ENCODE measurements around the gene IRX5.

IRX5 gene

DNA sequence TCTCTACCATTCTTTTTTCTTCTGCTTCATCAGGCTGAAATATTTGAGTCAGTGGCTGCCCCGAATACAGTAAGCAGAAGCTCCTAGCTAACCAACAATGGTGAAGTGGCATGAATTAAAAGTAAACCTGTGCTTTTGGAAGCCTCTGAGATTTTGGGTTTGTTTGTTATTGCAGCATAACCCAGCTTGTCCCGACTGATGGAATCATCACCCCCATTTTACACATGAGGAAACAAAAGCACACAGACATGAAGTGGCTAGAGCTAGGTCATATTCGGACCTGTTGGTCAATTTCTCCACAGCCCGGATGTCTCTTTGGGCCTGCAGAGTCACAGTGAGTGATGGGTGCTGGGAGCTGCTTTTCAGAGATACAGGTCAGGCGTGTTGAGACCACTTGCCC, 39.4 kb downstream of the IRX5 start:
- no peak for DNase-seq (ENCODE audit: low read depth)
- TF ChIP-seq, protein P1, sequence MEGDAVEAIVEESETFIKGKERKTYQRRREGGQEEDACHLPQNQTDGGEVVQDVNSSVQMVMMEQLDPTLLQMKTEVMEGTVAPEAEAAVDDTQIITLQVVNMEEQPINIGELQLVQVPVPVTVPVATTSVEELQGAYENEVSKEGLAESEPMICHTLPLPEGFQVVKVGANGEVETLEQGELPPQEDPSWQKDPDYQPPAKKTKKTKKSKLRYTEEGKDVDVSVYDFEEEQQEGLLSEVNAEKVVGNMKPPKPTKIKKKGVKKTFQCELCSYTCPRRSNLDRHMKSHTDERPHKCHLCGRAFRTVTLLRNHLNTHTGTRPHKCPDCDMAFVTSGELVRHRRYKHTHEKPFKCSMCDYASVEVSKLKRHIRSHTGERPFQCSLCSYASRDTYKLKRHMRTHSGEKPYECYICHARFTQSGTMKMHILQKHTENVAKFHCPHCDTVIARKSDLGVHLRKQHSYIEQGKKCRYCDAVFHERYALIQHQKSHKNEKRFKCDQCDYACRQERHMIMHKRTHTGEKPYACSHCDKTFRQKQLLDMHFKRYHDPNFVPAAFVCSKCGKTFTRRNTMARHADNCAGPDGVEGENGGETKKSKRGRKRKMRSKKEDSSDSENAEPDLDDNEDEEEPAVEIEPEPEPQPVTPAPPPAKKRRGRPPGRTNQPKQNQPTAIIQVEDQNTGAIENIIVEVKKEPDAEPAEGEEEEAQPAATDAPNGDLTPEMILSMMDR (conservative IDR thresholded peaks at IDR 0.05; ENCODE audit: control insufficient read depth, insufficient read depth, low read depth, low read length), result no peak
- no peak overlapping the region for H3K4me3 ChIP-seq (ENCODE audit: control insufficient read depth, low read depth, low read length)

DNA sequence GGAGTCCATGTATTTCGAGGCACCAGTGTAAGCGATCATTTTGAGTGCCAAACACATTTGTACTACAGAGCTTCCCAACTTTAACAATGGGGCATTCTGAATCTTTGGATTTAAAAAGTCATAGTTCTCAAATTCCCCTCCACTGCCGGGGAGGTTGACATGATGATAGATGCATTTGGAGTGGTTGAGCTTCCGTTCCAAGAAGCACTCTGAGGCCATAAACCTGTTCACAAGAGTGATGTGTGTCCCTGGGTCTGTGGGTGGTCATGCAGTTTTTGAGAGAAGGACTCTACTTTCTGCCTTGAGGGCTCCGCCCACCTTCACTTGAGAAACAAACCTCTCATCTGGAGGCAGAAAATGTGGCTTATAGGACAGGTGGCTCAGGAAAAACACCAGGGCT, 43.7 kb downstream of the IRX5 start:
- H3K4me3 ChIP-seq (ENCODE audit: control insufficient read depth, low read depth, low read length), result no peak overlapping the region
- TF ChIP-seq, protein P1 (conservative IDR thresholded peaks at IDR 0.05; ENCODE audit: control insufficient read depth, insufficient read depth, low read depth, low read length), result no peak
- DNase-seq (ENCODE audit: low read depth), result no peak

DNA sequence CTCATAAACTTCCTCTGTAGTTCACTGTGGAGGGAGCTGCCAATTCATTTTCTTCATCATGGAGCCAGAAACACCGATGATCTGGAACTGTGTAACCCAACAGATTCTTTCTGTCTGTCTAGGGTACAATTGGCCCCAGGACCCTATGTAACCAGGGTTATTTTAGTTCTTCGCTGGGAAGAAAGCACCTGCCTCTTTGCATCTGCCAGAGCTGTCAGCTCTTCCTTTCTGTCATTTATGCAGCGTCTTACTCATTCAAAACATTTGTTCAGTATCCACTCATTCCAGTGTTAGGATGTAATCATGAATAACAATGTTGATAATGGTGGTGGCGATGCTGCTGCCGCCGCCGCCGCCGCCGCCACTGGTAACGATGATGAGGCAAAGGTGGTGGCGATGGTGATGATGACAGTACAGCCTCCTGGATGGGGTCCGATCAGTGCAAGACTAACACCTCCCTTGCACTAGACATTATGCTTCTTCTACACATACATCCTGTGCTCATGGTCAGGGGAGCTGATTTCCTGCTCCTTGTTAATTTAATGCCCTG, 46.1 kb downstream of the IRX5 start:
- TF ChIP-seq, protein P1 (conservative IDR thresholded peaks at IDR 0.05; ENCODE audit: control insufficient read depth, insufficient read depth, low read depth, low read length), result no peak
- DNase-seq (ENCODE audit: low read depth), result no peak
- no peak overlapping the region for H3K4me3 ChIP-seq (ENCODE audit: control insufficient read depth, low read depth, low read length)

DNA sequence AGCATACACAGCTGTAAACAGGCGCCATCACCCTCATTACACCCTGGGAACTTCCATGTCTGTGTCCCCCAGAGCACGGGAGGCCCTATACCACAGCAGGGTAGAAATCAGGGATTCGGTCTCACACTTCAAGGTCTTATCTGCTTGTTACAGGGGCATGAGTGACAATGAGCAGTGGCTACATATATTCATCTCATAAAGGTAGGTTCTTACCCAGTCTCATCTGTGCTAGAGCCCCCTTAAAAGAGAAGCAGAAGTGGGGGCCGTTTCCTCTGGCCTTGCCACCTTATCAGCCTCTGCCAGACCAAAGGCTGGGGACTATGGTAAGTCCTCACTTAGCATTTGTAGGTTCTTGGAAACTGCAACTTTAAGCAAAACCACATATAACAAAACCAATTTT, 46.5 kb downstream of the IRX5 start:
- no peak for DNase-seq (ENCODE audit: low read depth)
- TF ChIP-seq, protein P1 (conservative IDR thresholded peaks at IDR 0.05; ENCODE audit: control insufficient read depth, insufficient read depth, low read depth, low read length), result no peak

DNA sequence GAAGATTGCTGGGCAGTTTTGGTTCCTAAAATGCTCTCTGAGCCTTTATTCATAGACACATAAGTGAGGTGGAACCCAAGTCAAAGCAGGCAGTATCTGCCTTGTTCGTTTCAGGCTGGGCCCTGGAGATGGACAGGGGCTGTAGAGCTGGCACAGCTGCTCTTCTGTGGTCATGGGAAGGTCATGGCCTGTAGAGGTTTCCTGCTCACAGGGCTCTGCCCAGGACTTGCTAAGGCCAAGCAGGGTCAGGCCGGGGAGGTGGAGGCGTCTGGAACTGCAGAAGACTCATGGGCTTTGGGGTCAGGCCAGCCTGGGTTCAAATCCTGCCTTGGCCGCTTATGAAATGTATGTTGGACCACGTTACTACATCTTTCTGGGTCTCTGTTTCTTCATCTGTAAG, 50.2 kb downstream of the IRX5 start:
- TF ChIP-seq, protein P1 (conservative IDR thresholded peaks at IDR 0.05; ENCODE audit: control insufficient read depth, insufficient read depth, low read depth, low read length), result no peak
- DNase-seq (ENCODE audit: low read depth), result no peak
- no peak overlapping the region for H3K4me3 ChIP-seq (ENCODE audit: control insufficient read depth, low read depth, low read length)

More for the DNA sequence above, 46.5 kb downstream of the IRX5 start:
- H3K4me3 ChIP-seq (ENCODE audit: control insufficient read depth, low read depth, low read length), result no peak overlapping the region

Data from fibroblast of mammary gland (primary cell).